Measurements from ENCODE around the gene CYP4F2. TPM values are rescaled to one million over a fixed set of nuclear protein-coding genes. Genes with fewer than 3 reads are reported as not detected.

The CYP4F2 gene
- total and polyA plus RNA-seq, 2 of the 8 experiments (the other 6 are each of a cell fraction or from before 2014, with no cell fraction given): not detected

DNA sequence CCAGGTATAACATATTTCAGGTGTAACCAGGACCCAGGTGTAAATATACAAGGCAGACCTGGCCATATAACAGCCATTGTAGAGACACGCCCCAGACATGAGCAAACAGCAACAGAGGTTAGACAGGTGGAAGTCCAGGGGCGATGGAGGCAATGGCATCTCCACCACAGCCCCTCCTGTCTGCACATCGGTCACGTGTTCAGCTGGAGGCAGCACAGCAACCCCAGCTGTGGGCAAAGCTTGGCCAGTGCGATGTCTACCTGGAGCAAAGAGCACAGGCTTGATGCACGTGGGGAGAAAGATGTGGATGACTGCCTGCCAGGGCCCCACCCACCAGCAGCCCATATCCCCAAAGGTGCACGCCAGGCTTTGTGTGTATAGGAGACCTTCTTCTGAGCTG is 4.4 kb downstream of the CYP4F2 start (continued):
- no peak for TF ChIP-seq RFX5 (IDR thresholded peaks at IDR 0.05; ENCODE audit: borderline replicate concordance, low read depth, low read length)
- no peak for TF ChIP-seq KDM5A (IDR thresholded peaks at IDR 0.05; ENCODE audit: low read length)
- TF ChIP-seq EGR1 (IDR thresholded peaks at IDR 0.05; ENCODE audit: borderline replicate concordance, low read depth, low read length): no peak

Measured in H1 (cell line).